Stimulated activated CD8-positive, alpha-beta memory T cell treated with anti-CD3 and anti-CD28 coated beads, Interleukin-4, amount 100 ng/mL, for 1 hour (primary cell): ENCODE measurements around the gene SMIM8.
A peak's percentile ranks its signal among the peaks of the same experiment; 100 is the strongest.
"Not testable (repeated sequence)": the region's sequence is repeated elsewhere in the genome, so short reads cannot be mapped to it uniquely, and the experiment has no call there.

Experiments
- DNase-seq, 2 donors: peaks; one replicate each; pipeline ENCODE4 v3.0.0-alpha.2; 2020; ENCODE audit warnings: low read depth in 2 of 2, low spot score in 1 of 2

The SMIM8 gene, protein sequence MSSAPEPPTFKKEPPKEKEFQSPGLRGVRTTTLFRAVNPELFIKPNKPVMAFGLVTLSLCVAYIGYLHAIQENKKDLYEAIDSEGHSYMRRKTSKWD

DNA sequence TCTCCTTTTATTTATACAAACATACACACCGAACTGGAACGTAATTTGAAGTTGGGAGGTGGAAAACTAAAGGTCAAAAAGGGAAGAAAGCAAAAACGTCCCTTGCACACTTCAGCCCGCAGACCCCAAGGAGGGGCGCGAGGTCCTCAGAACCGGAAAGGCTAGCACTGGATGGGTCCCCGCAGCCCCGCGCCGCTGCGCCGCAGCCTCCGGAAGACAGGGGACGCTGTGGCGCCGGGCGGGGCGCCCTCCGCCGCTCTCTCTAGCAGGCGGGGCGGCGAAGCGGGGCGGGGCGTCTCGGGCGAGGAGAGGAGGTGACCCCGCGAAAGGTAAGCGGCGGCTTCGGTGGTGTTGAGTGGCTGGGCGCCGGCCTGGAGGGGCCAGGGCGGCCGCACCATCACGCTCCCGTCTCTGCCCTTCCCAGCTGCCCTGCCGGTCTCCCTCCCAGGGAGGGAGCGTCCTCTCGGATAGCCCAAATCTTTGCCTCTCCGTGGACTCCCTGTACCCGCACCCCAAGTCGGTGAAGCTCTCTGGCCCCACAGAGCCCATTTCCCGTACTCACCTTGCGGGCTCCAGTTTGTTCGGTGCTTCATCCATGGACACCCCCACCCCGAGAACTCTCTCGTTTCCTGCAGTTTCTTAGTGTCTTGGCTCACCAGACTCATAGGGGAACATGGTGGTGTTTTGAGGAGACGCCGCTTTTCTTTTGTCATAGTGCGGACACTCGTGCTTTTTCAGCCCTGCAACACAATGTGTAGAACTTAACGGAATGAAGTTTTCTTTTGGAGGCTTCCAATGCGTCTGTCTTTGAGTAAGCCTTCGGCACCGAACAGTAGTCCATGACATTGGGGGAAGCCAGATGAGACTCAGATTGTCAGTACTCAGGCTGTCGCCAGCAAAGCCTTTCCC lies at the start of gene SMIM8:
SMIM8 (plus strand) TSS at position 285 of the 909 bp plus-strand sequence. CDS start 14,444 bp downstream, outside the sequence.
- DNase-seq: peak; percentile 67 to 72

- no peak for DNase-seq
These were observed 47.6 kb upstream of the SMIM8 start for GRCh38 chr6:87274660-87275274.

DNA sequence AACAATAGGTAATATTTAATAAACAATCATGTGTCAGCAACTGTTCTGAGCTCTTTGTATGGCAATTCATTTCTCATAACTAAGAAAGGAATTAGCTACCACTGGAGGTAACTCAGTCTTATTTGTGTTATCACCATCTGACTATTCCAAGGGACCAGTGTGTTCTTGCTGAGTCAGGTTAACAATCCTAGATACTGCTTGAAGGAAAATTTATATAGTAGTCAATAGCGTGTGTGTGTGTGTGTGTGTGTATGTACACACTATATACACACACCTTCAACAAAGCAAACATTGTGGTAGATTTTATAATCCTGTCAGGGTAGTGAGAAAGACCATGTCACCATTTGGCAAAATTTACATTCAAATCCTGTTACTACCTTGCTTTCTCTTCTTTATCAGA lies 45.8 kb upstream of the SMIM8 start:
- no peak for DNase-seq

- DNase-seq: no peak
These were observed 45.3 kb upstream of the SMIM8 start for GRCh38 chr6:87277123-87277522.

- no peak for DNase-seq
These were observed 43.2 kb upstream of the SMIM8 start for GRCh38 chr6:87279196-87279595.

GRCh38 chr6:87281426-87281825 lies 41.0 kb upstream of the SMIM8 start:
- DNase-seq: no peak

DNA sequence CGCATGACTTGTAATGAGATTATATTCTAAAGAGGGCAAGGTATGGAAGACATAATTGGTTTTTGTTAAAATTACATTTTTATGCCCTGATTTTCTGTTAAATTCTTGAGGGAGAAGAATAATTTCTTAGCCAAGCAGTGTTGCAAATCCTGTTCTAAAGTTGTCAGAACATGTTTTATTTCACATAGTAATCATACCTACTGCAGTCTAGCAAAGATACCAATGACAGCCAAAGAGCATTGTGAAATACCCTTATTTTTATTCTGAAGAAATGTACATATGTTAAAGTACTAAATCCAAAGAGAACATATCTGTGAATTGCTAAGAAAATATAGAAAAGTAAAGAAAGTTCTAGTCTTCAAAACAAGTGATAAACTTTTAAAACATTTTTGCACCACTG lies 39.6 kb upstream of the SMIM8 start:
- DNase-seq: no peak

DNA sequence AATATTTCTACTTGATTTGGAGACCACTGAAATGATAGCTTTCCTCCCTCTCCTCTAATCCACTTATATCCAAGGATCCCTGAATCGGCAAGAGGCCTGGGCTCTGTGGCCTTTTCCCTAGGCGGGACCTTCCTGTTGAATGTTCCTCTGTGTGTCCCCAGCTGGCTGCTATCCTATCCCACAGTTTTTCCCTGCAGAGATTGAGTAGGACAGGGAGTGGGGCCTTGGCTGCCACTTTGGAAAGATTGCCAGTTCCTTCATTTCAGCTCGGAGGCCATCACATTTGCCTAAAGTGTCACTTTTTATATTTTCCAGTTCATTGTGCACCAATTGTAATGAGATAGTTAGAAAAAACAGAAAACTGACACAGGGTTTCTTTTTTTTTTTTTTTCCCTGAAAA lies 38.9 kb upstream of the SMIM8 start:
- no peak for DNase-seq

DNA sequence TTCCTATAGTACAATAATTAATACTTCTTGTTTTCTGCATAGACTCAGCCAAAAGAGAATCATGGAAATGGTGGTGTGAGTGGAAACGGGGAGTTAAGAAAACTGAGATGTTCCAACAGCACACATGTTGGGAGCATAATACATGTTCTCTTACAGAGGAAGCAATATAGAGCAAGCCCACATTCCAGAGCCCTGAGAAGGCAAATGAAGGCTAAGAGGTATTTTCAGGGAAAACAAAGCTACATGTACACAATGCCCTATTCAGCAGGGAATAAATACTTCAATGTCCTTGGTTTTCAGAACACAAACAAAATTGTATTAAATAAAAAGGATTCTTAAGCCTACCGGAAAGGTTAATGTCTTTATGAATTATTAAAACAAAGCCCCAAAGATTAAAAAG lies 35.1 kb upstream of the SMIM8 start:
- no peak for DNase-seq

- no peak for DNase-seq
These were observed 32.8 kb upstream of the SMIM8 start for GRCh38 chr6:87289571-87289970.

DNA sequence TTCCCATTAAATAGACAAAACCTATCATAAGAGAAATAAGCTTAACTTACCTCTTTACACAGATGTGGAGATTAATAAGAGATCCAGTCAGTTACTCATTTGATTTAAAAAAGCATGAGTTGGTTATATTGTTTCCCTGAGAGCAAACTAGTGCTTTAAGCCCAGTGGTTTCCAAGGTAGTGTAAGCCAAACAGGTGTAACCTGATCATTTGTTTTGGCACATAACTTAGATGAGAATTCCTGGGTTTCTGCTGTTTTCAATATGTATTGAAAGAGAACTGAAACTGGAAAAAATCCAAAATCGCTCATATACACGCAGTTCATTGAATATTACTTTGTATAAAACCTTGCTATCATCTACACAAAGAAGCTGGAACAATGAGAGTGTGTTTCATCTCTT lies 30.5 kb upstream of the SMIM8 start:
- no peak for DNase-seq

- DNase-seq: no peak
These were observed 28.9 kb upstream of the SMIM8 start for GRCh38 chr6:87293526-87293925.

GRCh38 chr6:87297119-87297518 lies 25.3 kb upstream of the SMIM8 start:
- DNase-seq: no peak

DNA sequence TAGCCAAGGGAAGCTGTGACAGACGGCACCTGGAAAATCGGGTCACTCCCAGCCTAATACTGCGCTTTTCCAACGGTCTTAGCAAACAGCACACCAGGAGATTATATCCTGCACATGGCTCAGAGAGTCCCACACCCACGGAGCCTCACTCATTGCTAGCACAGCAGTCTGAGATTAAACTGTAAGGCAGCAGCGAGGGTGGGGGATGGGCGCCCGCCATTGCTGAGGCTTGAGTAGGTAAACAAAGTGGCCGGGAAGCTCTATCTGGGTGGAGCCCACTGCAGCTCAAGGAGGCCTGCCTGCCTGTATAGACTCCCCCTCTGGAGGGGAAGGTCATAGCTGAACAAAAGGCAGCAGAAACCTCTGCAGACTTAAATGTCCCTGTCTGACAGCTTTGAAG lies 21.1 kb upstream of the SMIM8 start:
- DNase-seq: not testable (repeated sequence)

- DNase-seq: no peak
These were observed 13.4 kb upstream of the SMIM8 start for GRCh38 chr6:87308970-87309369.

GRCh38 chr6:87312860-87313259 lies 9.5 kb upstream of the SMIM8 start:
- DNase-seq: no peak

DNA sequence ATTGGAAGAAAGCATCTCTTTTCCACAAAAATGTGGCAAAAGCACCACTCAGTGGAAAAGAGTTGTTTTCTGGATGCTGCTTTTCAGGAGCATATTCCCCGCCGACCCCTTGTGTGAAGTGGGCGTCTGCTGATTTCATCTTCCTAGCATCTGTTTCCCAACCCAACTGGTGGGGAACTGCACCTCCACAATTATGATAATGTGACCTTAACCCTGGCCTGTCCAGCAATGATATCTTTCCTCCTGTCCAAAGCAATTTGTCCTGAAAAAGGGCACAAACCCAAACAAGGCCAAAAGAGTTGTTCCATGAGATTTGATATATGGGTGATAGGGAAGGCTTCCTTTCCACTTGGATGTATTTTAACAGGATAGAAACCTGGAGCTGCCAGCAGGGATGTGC lies 7.3 kb upstream of the SMIM8 start:
- DNase-seq: no peak

GRCh38 chr6:87319271-87319987 lies 3.0 kb upstream of the SMIM8 start:
- no peak for DNase-seq

GRCh38 chr6:87323880-87324279 lies 1.5 kb downstream of the SMIM8 start:
- DNase-seq: not testable (repeated sequence)

DNA sequence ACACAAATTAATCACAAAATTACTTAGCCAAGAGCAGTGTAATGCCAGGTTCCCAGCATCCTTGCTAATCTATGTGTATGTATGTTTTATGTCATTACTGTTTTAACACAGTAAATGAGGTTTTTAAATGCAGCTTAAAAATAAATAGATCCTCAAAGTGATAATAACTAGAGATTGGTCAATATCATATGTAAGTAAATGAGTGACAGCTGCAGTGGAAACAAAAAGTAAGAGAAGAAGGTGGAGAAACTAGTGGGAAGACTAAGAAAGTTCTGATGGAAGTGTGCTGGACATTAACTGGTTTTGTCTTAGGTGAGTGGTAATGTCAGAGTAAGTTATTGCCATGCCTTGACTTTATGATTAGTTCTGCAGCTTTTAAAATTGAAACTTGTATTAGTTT lies 8.6 kb downstream of the SMIM8 start:
- no peak for DNase-seq

DNA sequence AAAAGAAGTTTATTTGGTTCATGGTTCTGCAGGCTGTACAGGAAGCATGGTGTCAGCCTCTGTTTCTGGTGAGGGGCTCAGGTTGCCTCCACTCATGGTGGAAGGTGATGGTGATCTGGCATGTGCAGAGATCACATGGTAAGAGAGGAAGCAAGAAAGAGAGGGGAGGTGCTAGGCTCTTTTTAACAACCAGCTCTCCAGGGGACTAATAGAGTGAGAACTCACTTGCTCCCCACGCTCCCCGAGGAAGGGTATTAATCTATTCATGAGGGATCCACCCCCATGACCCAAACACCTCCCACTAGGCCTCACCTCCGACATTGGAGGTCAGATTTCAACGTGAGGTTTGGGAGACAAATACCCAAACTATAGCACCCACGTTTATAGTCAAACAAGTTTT lies 10.6 kb downstream of the SMIM8 start:
- DNase-seq: no peak
